NCI-H1092 (cell line): ENCODE measurements around the gene SAE1.

Experiments
- DNase-seq: peaks from one replicate; lab custom pipeline; 2025; lab: John Stamatoyannopoulos, UW

Gene SAE1

DNA sequence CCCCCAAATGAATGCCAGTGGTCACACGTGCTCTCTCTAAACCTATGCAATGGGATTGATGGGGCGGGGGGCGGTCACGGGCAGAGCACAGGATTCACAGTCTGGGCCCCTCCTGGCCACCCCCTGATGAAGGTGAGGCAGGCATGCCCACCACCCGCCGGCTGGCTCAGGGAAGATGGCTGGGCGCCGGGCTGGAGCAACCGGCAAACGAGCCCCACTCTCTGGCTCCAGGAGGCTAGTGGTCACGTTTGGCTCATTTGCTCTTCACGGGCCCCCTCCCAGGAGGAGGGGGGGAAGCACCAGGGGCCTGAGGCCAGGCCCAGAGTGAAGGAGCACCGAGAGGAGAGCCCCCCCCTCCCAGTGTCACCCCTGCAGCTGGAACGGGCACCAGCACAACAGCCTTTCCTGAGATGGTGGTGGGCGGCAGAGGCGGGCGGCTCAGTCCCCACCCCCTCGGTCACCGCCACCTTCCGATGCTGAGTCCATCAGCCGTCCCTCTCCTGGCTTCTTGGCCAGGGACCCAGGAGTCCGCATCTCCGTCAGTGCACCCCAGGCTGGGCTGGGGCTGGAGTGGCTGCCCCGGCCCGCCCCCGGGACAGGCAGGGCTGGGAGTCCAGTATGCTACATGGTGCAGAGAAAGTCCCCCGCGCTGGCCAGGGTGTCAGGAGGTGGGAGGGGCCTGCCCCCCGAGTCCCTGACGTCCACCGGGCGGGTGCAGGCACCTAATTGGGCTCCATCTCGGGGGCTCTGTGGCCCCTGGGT lies 90.6 kb downstream of the SAE1 start:
- no peak for DNase-seq

DNA sequence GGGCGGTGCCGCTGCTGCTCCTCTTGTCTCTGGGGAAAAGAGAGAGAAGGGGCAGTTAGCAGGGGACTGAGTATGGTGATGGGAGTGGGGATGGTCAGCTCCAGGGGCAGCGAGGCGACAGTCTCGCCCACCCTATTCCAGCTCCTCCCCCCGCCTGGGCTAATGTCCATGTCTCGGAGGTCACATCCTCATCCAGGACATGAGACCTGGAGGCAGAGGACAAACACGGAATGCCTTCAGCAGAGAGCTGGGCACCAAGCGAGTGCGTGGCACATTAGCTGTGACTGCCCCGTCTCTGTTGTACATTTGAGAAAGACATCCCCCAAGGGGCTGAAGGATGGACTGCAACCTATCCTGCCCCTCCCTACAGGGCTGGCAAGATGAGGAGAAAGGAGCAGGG lies 91.3 kb downstream of the SAE1 start:
- DNase-seq = no peak

DNA sequence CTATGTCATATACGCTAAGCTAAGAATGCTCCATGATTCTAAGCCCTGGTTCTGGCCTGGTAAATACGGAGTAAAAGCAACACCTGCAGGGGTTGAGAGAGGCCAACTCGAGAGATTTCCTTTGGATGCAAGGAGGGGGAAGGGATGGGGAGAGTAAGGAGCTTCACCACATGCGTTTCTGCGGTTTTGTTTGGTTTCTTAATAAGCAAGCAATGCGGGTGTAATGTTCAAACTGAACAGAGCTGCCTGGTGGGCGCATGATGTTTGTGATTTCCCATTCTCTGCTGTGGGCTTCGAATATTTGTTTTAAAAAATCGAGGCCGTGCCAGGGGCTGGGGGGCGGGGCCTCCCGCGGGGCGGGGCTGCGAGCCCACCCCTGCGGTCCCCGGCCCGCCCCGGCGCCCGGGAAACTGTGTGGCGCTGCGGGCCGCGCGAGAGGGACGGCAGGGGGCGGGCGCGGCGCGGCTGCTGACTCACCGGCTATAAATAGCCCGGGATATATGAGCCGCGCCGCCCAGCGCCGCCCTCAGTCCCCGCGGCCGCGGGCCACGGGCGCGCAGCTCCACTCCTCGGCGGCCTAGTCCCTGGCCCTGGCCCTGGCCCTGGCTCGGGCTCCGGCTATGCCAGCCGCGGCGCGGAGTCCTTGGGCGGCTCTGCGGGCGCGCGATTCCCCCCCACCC lies 95.3 kb downstream of the SAE1 start:
- DNase-seq = peak; percentile 68

DNA sequence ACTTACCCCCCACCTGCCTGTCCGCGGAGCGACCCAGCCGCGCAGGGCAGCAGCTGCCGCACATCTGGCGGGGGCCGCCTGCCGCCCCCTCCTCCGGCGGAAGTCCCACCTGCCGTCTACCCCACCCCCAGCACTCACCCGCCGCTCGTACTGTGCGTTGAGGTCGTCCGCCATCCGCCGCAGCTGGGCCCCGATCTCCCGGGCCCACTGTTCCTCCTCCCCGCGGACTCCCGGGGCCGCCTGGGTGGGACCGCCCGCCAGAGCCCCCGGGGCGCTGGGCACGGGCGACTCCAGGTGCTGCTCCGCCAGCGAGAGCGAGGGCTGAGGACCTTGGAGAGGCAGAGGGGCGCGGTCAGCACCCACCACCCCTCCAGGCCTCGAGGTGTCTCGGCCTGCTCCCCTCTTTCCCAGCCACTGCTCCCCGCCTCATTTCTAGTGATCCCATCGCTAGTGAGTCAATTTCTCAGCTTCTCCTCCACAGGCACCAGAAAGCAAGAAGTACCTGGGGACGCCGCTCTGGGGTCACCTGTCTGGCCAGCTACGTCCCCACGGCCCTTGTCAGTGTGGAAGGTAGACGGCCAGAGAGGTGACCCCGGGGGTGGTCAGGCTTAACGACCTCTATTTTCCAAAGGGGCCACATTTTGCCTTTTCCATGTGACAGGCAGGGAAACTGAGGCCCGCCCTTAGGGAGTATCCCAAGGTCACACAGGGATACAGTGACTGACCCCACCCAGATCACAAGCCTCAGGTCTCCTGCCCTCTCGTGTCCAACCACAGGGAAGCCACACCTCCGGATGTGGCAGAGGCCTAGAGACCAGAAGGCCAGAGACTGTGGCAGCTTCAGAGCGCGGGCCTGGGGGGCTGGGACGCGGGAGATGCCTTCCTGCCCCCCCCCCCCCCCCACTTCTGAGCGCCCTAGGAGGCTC lies 96.1 kb downstream of the SAE1 start:
- DNase-seq = no peak

DNA sequence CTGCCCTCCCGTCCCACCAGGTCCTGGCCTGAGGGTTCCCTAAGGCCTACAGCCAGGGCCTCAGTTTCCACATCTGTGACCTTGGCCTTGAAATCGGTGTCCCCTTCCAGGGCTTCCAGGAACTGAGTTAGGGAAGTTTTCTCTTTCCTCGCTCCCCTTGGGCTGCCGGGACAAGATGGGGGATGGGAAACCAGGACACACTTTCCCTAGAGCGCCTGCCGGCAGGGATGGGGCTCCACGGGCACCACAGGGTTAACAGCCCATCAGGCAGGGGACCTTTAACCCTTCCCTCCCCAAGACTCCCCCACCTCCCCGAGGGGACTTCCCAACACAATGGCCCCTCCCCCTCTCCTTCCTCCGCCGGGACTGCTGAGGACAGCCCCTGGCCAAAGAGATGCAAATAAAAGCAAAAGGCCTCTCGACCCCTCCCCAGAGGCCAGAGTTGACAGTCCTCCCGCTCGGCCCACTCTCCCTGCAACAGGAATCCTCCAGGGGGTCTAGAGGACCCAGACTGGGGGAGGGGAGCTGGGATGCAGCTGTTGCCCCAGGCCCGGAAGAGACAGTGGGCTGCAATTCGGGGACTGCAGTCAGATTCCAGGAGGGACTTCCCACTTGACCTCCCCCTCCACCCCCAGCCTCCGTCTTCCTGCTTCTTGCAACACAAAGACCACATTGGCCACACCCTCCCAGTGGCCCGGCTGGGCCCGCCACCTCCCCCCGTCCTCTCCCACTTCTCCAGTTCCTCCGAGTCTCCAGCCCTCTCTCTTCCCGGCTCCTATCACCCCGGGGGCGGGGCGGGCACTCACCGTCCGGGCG lies 96.9 kb downstream of the SAE1 start:
- no peak for DNase-seq

DNA sequence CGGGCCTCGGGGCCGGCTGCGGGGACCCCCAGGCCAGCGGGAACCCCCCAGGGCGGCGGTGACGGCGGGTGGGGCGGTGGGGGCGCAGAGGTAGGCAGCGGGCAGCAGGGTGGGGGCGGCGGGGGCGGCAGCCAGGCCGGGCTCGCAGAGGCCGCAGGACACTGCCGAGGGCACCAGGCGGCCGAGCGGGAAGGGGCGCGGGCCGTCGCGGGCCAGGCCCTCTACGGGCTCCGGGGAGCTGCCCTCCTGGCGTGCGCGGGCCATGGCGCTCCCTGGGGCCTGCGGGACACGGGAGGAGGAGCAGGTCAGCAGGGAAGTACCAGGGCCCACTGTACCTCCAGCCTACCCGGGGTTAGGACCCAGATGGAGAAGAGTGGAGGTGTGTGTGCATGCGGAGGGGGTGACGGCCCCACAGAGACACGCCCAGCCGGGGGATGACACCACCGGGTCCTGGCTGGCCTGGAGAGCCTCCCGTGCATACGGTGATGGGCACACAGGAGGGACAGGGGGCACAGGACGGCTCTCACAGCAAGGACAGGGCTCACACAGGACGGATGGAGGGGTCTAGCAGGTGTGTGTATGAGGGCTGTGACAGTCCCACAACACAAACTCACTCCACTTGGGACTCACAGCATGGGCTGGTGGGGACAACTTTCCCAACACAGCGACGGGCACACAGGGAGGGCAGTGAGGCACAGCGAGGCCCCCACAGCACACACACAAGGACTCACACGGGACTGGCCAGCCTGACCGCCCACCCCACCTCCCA lies 97.7 kb downstream of the SAE1 start:
- no peak for DNase-seq

DNA sequence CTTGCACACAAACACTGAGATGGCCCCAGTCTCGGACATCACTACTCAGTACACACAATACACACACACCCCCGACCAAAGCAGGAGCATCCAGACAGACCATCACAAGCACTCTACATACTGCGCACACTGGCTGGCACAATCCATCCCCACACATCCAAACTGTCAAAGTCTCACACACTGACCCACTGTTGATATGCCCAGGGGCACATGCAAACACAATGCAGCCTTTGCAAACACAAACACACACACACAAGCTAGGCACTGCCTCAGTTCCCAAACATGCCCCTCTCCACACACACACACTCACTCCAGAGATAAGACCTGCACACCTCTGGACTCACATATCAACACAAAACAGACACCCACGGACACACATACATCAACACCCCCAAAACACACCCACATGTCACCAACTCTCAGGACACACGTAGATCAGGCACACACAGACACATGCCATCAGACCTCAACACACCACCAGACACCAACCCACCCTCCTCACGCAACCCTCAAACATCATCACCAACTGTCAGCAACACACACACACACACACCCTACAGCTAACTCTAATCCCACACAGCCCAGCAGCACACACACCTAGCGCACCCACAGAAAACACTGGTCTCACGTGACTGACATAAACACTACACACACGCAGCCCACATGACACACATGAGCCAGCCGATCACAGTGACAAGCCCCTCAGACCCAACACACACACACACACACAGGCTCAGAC lies 98.5 kb downstream of the SAE1 start:
- no peak for DNase-seq

DNA sequence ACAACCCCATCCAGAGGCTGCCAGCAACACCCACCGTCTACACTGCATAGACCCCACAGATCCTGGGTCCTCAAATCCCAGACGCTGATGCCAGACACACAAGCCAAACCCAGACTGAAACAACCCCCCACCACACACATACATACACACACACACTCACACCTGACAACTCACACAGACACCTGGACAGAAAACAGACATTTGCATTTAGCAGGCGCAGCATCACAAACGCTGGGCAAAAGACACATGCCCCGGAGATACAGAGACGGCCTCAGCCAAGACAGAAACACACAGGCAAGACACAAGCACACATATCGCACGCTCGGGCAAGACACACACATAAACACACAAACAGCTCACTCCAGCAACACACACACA lies 99.0 kb downstream of the SAE1 start:
- no peak for DNase-seq

DNA sequence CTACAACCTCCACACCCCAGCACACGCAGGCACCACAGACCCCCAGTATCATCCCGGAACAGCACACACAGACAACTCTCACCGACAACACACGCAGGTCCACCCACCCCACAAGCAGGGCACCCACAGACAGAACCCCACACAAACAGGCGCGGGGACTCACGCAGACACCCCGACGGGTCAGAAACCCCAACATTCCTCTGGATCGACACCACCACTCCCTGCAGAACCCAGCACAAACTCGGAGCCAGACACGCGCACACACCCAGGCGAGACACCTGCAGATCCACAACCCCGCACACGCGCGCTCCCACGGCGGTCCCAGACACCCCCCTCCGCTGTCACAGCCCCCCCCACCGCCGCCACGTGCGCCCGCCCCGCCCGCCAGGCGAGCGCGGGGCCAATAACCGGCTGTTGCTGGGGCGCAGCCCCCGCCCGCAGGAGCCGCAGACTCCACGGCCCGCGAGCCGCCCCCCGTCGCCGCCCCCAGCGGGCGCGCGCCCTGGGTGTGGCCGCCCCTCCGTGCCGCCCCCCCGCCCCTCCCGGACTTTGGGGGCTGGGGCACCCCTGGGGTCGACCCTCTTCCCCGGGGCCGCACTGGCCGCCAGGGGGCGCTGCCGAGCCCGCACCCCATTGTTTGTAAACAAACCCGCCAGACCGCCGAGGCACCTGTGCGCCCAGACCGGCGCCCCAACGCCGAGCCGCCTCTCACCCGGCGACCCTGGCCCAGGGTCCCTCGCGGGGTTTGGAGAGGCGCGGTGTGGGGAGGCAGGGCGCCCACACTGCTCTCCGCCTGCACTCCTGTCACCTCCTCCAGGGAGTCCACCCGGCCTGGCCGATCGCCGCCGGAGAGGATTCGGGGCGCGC lies 99.7 kb downstream of the SAE1 start:
- DNase-seq = no peak

DNA sequence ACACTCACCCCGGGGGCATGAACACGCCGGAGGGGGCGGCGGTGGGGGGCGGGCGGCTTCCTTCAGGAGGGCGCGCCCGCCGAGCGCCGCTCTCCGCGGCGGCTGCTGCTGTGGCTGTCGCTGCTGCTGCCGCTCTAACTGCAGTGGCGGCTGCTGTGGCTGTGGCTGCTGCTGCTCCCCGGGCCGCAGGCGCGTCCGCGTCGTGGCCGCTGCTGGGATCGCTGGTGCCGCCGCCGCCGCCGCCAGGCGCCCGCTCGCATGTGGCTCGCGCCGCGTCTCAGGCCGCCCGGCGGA lies 100.2 kb downstream of the SAE1 start, which contains the start of gene BBC3:
TSS of gene BBC3 (minus strand) at position 279 of the 294 bp plus-strand sequence. CDS start 2,768 bp downstream, outside the sequence.
- DNase-seq = no peak

DNA sequence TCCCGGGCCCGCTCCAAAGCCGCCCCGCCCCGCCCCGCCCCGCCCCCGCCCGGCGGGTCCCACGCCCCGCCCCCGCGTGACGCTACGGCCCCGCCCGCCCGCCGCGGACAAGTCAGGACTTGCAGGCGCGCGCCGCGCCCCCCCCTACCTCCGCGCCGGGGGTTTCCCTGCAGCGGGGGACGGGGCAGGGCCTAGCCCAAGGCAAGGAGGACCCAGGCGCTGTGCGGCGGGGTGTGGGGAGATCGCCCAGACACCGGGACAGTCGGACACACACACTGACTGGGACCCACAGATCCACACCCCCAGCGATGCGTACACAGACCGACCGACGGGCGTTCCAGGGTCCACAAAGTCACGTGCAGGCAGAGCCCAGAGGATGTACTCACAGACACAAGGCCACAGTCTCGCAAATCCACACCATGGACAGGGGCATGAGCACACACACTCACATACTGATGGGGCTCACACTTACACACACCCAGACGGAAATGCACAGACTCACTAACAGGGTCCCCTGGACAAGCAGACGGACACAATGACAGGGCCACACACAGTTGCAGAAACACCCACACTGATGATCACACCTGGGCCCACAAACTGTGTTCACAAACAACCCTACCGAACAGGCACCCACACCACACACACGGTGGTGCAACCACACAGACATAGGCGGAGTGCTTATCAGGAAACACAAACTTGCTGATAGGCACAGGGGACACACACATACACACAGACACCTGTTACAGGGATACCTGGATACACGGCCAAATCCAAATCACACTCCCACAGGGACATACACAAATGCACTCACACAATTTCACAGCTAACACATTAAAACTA lies 100.8 kb downstream of the SAE1 start:
- DNase-seq = no peak

DNA sequence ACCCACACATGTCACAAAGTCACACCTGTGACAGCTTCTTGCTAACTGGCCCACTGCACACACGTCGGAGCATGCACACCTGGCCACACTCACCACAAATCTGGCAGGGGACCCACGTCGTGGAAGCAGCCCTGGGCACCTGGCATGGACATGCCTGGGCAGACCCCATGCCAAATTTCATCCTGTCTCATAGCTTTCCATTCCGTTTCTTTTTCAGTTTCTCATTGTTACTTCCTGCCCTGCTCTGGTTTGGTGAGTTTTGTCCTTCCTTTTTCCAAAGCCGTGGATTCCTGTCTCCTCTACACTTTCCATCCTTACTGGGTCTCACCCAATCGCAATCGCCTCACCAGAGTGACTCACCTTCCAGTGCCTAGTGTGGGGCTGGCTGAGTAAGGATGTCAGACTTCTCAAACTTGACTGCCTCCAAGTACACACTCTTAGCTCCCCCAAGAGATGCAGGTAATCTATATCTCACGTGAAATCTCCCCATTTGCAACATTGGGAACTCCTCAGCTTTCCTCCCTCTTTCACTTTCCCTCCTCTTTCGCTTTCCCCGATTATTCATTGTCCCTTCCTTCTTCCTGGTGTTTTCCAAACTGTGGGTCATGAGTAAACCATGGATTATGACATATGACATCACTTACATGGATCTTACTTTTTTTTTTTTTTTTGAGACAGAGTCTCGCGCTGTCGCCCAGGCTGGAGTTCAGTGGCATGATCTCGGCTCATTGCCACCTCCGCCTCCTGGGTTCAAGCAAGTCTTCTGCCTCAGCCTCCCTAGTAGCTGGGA lies 102.0 kb downstream of the SAE1 start:
- no peak for DNase-seq

DNA sequence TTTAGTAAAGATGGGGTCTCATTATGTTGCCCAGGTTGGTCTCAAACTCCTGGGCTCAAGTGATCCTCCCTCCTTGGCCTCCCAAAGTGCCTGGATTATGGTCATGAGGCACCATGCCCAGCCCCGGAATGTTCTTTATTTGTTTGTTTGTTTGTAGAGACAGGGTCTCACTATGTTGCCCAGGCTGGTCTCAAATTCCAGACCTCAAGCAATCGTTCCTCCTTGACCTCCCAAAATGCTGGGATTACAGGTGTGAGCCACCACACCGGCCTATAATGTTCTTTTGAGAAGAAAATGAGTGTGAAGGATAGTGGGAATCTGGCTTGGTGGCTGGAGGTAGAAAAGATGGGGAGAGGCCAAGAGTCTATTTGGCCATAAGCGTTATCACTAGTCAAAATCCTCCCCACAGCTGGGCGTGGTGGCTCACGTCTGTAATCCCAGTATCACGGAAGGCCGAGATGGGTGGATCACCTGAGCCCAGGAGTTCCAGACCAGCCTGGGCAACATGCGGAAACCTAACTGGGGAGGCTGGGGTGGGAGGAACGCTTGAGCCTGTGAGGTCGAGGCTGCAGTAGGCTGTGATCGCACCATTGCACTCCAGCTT lies 105.5 kb downstream of the SAE1 start:
- DNase-seq = no peak

DNA sequence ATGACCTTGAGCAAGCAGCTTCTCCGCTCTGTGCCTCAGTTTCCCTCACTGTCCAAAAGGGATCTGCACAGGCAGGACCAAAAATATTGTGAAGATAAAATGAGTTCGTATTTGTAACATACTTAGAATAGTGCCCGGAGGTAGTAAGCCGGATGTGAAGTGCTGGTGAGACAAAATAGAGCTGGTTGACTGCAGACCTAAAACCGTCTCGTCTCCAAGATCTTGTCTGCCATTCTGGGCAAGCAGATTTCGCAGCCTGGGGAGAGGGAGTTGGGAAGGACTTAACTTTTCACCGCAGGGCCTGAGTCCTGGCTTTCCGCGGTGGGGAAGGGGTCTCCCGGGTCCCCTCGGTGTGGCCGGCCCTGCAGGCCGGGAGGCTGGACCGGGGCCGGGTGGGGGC lies 108.5 kb downstream of the SAE1 start:
- DNase-seq = no peak

DNA sequence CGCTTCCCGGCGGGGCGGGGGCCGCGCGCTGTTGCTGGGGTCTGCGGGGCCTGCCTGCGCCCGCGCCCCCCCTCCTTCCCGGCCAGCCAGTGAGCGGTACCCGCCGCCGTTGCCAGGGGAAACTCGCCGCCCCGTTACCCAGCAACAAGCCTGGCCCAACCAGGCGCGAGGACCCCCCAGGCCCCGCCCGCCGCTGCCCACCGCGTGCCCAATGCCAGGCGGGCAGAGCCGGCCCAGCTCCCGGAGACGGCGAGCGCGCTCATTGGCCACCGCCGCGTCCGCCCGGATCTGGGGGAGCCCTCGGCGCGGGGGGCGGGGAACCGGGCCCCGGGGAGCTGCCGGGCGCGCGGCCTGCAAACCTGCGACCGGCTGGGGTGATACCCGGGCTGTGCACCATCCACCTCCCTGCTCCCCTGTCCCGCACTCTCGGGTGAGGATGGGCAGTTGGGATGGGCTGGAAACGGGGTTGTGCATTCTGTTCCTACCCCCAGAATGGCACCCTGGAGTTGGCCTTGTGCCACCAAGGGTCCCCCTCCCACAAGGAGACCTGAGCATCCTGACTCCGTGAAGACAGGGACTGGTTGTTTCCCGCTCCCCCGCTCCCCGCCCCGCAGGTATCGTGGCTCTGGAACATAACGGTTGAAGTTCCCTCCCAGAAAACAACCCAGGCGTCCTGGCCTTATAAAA lies 109.1 kb downstream of the SAE1 start:
- DNase-seq = peak; percentile 57

DNA sequence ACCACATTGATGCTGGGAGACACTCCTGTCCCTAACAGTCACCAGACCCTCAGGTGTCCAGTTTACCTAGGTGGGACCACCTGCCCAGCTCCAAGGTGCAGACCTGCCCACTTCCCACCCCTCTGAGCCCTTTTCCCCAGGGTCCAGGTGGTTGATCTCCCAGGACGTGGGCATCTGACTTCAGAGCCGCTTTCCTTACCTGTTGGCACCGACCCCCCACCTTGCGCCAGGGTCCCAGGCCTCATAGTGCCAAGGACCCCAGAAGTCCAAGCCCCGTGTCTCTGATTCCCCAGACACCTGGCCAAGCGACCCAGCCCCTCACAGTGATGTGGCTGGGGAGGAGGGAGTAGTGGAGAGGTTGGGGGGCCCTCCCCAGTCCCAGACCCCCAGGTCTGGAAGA lies 109.9 kb downstream of the SAE1 start:
- DNase-seq = no peak
